IMR-90 (cell line): ENCODE data around the gene RAD51B. TPM values are rescaled to one million over a fixed set of nuclear protein-coding genes. Genes with fewer than 3 reads are reported as not detected.
A peak's percentile ranks its signal among the peaks of the same experiment; 100 is the strongest.

ENCODE experiments used
- ATAC-seq: fragments of 200-7000 bp; cut with Tn5 transposase; 2 replicates; pipeline ENCODE4 v1.9.1; 2020; ENCODE audit warnings: low read depth, mild to moderate bottlenecking, moderate library complexity
- BruUV-seq: library from RNA; stranded (reverse); fragments of 400-500 nt; replicated peaks from 2 replicates; lab custom pipeline; 2021; lab: Mats Ljungman, UMichigan
- CTCF ChIA-PET: fragments of 300-600 bp; formaldehyde crosslinking; extraction: SDS; loops from one replicate; lab custom pipeline; 2021; ENCODE audit warnings: antibody characterized with exemption; lab: Yijun Ruan, JAX
- POLR2A ChIA-PET: fragments of 300-600 bp; sonication (Branson Sonifier 250); formaldehyde crosslinking; loops from one replicate; lab custom pipeline; 2022; ENCODE audit warnings: antibody characterized with exemption; ENCODE audit not compliant: unreplicated experiment; lab: Charles Lee
- DNase-seq: peaks from one replicate; pipeline ENCODE4 v3.0.0; 2013
- H2AFZ ChIP-seq: replicated peaks from 2 replicates; pipeline ENCODE3; 2013; ENCODE audit warnings: low read length, mild to moderate bottlenecking; ENCODE audit not compliant: poor library complexity
- H2AK5ac ChIP-seq: 2 replicates; pipeline ENCODE4 v1.6.1; 2013; ENCODE audit warnings: low read depth, low read length, inconsistent platforms
- H2AK9ac ChIP-seq: replicated peaks from 2 replicates; pipeline ENCODE3; 2013; ENCODE audit warnings: mild to moderate bottlenecking, low read depth, low read length, moderate library complexity; ENCODE audit not compliant: poor library complexity
- H2BK120ac ChIP-seq: 2 replicates; pipeline ENCODE4 v1.6.1; 2013; ENCODE audit warnings: low read depth, low read length, inconsistent platforms
- H2BK15ac ChIP-seq: 3 replicates; pipeline ENCODE4 v1.6.1; 2013; ENCODE audit warnings: low read depth, low read length, inconsistent platforms
- H2BK20ac ChIP-seq: 2 replicates; pipeline ENCODE4 v1.6.1; 2013; ENCODE audit warnings: low read depth, mild to moderate bottlenecking, inconsistent platforms, low read length, moderate library complexity
- H2BK5ac ChIP-seq: 2 replicates; pipeline ENCODE4 v1.6.1; 2013; ENCODE audit warnings: mild to moderate bottlenecking, low read depth, low read length, inconsistent platforms; ENCODE audit not compliant: poor library complexity, severe bottlenecking
- H3K14ac ChIP-seq: replicated peaks from 2 replicates; pipeline ENCODE4 v1.6.1; 2013; ENCODE audit warnings: low read depth, low read length, inconsistent platforms
- H3K18ac ChIP-seq: 2 replicates; pipeline ENCODE4 v1.6.1; 2013; ENCODE audit warnings: low read depth, low read length, control low read depth
- H3K23ac ChIP-seq: 2 replicates; pipeline ENCODE4 v1.6.1; 2013; ENCODE audit warnings: low read depth, low read length, inconsistent platforms
- H3K27ac ChIP-seq: 2 replicates; pipeline ENCODE4 v1.5.1; 2013; ENCODE audit warnings: mild to moderate bottlenecking, control low read depth, low read length; ENCODE audit not compliant: insufficient read depth
- H3K27me3 ChIP-seq: 2 replicates; pipeline ENCODE4 v1.6.1; 2013; ENCODE audit warnings: low read length; ENCODE audit not compliant: control insufficient read depth, insufficient read depth
- H3K36me3 ChIP-seq: 2 replicates; pipeline ENCODE4 v1.6.1; 2013; ENCODE audit warnings: low read length, mixed read lengths; ENCODE audit not compliant: control insufficient read depth, insufficient read depth
- H3K4ac ChIP-seq: 2 replicates; pipeline ENCODE4 v1.6.1; 2013; ENCODE audit warnings: low read depth, low read length, inconsistent platforms
- H3K4me1 ChIP-seq: 2 replicates; pipeline ENCODE4 v1.6.1; 2013; ENCODE audit warnings: low read length, mixed read lengths; ENCODE audit not compliant: control insufficient read depth, insufficient read depth
- H3K4me2 ChIP-seq: 2 replicates; pipeline ENCODE4 v1.6.1; 2013; ENCODE audit warnings: low read depth, mild to moderate bottlenecking, control low read depth, low read length, moderate library complexity
- H3K4me3 ChIP-seq: 2 replicates; pipeline ENCODE4 v1.5.1; 2013; ENCODE audit warnings: low read depth, mild to moderate bottlenecking, control low read depth, low read length, moderate library complexity; ENCODE audit not compliant: insufficient read depth
- H3K56ac ChIP-seq: 2 replicates; pipeline ENCODE4 v1.6.1; 2013; ENCODE audit warnings: low read length, inconsistent platforms; ENCODE audit not compliant: insufficient read depth; ENCODE audit errors: extremely low read depth
- H3K79me1 ChIP-seq, 2 experiments: 2 replicates each; pipeline ENCODE4 v1.6.1; 2013; ENCODE audit warnings: low read length in 2 of 2, inconsistent platforms in 1 of 2, low read depth in 1 of 2
- H3K9ac ChIP-seq: 2 replicates; pipeline ENCODE4 v1.6.1; 2013; ENCODE audit warnings: low read depth, low read length, control low read depth
- H3K9me1 ChIP-seq: 2 replicates; pipeline ENCODE4 v1.6.1; 2013; ENCODE audit warnings: low read length, inconsistent platforms; ENCODE audit not compliant: insufficient read depth
- H3K9me3 ChIP-seq: 2 replicates; pipeline ENCODE4 v1.6.1; 2013; ENCODE audit warnings: low read length; ENCODE audit not compliant: control insufficient read depth, insufficient read depth
- H4K20me1 ChIP-seq: 2 replicates; pipeline ENCODE4 v1.6.1; 2013; ENCODE audit warnings: low read length, inconsistent platforms; ENCODE audit not compliant: insufficient read depth
- H4K5ac ChIP-seq: 2 replicates; pipeline ENCODE4 v1.6.1; 2013; ENCODE audit warnings: mild to moderate bottlenecking, low read depth, low read length, control low read depth
- H4K8ac ChIP-seq, 2 experiments: 2 replicates each; pipeline ENCODE4 v1.6.1; 2013; ENCODE audit warnings: low read depth in 2 of 2, low read length in 2 of 2, control low read depth in 1 of 2, inconsistent platforms in 1 of 2
- H4K91ac ChIP-seq: 2 replicates; pipeline ENCODE4 v1.6.1; 2013; ENCODE audit warnings: low read depth, low read length, inconsistent platforms; ENCODE audit not compliant: insufficient read depth
- BHLHE40 ChIP-seq: fragments of 150-350 bp; IDR thresholded peaks from 2 replicates; pipeline ENCODE4 v1.6.1; 2016; ENCODE audit warnings: mild to moderate bottlenecking, low read depth, low read length
- CEBPB ChIP-seq: IDR thresholded peaks from 2 replicates; pipeline ENCODE4 v1.6.1; 2012; ENCODE audit warnings: low read depth, low read length, improper control_type of control experiment
- CHD1 ChIP-seq: IDR thresholded peaks from 2 replicates; pipeline ENCODE4 v1.6.1; 2012; ENCODE audit warnings: low read depth, low read length, improper control_type of control experiment
- CTCF ChIP-seq: conservative IDR thresholded peaks from 2 replicates; pipeline ENCODE4 v1.5.1; 2012; ENCODE audit warnings: mild to moderate bottlenecking, low read depth, low read length, improper control_type of control experiment
- ELK1 ChIP-seq: fragments of 150-350 bp; IDR thresholded peaks from 2 replicates; pipeline ENCODE4 v1.6.1; 2016; ENCODE audit warnings: low read depth, mild to moderate bottlenecking, low read length, moderate library complexity, borderline replicate concordance
- FOS ChIP-seq: fragments of 150-350 bp; IDR thresholded peaks from 2 replicates; pipeline ENCODE4 v1.6.1; 2016; ENCODE audit warnings: low read depth, low read length
- MAFK ChIP-seq: IDR thresholded peaks from 2 replicates; pipeline ENCODE4 v1.6.1; 2012; ENCODE audit warnings: low read depth, low read length, improper control_type of control experiment
- MAZ ChIP-seq: IDR thresholded peaks from 2 replicates; pipeline ENCODE4 v1.6.1; 2012; ENCODE audit warnings: low read depth, mild to moderate bottlenecking, low read length, improper control_type of control experiment, moderate library complexity, borderline replicate concordance
- MXI1 ChIP-seq: IDR thresholded peaks from 2 replicates; pipeline ENCODE4 v1.6.1; 2012; ENCODE audit warnings: low read depth, mild to moderate bottlenecking, low read length, moderate library complexity, borderline replicate concordance
- NFE2L2 ChIP-seq: fragments of 150-350 bp; IDR thresholded peaks from 2 replicates; pipeline ENCODE4 v1.6.1; 2016; ENCODE audit warnings: low read depth, mild to moderate bottlenecking, low read length
- POLR2A ChIP-seq: IDR thresholded peaks from 2 replicates; pipeline ENCODE4 v1.6.1; 2012; ENCODE audit warnings: mild to moderate bottlenecking, low read depth, low read length
- RAD21 ChIP-seq: IDR thresholded peaks from 2 replicates; pipeline ENCODE4 v1.6.1; 2012; ENCODE audit warnings: low read length, improper control_type of control experiment
- RCOR1 ChIP-seq: IDR thresholded peaks from 2 replicates; pipeline ENCODE4 v1.6.1; 2012; ENCODE audit warnings: mild to moderate bottlenecking, low read length, improper control_type of control experiment; ENCODE audit not compliant: insufficient replicate concordance
- RFX5 ChIP-seq: IDR thresholded peaks from 2 replicates; pipeline ENCODE4 v1.8.0; 2012; ENCODE audit warnings: low read depth, mild to moderate bottlenecking, low read length, moderate library complexity
- SMC3 ChIP-seq: fragments of 150-350 bp; IDR thresholded peaks from 2 replicates; pipeline ENCODE4 v1.6.1; 2016; ENCODE audit warnings: low read depth, mild to moderate bottlenecking, antibody characterized with exemption, low read length, moderate library complexity
- USF2 ChIP-seq: fragments of 150-350 bp; IDR thresholded peaks from 2 replicates; pipeline ENCODE4 v1.6.1; 2017; ENCODE audit warnings: mild to moderate bottlenecking, antibody characterized with exemption, low read length, low read depth
- WGBS, 2 experiments: methylation state at CpG; one replicate each; pipeline versions ENCODE4 v1.1.5 to v1.1.7; 2013; ENCODE audit warnings: missing lambda C conversion rate in 2 of 2; ENCODE audit not compliant: insufficient read length in 1 of 2; ENCODE audit errors: extremely low coverage in 2 of 2; 5-methylcytosine and 5-hydroxymethylcytosine counted together
- dilution Hi-C: fragments of 300-500 bp; cut with HindIII; formaldehyde crosslinking; loops from one replicate; pipeline ENCODE4 v1.14.3; 2018; ENCODE audit warnings: low sequenced_read_pairs; ENCODE audit not compliant: unreplicated experiment
- in situ Hi-C: fragments of 300-500 bp; cut with MboI; formaldehyde crosslinking; loops from 3 replicates; pipeline ENCODE4 v1.14.3; 2019; ENCODE audit warnings: low sequenced_read_pairs, inconsistent platforms, mixed read lengths
- intact Hi-C: fragments of 100-400 bp; cut with micrococcal nuclease; formaldehyde crosslinking; loops from 2 replicates; pipeline ENCODE4 v1.10.0; 2022
- polyA plus RNA-seq, 3 experiments: library from polyadenylated mRNA; depleted of rRNA; stranded (reverse); fragments of >200 nt; gene quantifications; 2 replicates each; pipeline ENCODE4 v1.2.3, GENCODE V29; 2012; ENCODE audit warnings: low replicate concordance in 1 of 3
- total RNA-seq: library from RNA; depleted of rRNA; stranded (reverse); fragments of >200 nt; gene quantifications from 2 replicates; pipeline ENCODE4 v1.2.3, GENCODE V29; 2012

RAD51B gene
- total and polyA plus RNA-seq, 2 of the 4 experiments (the other 2 are of a cell fraction) = 5.1 to 18.8 TPM

GRCh38 chr14:68596211-68596610, 776.6 kb downstream of the RAD51B start:
- CTCF ChIA-PET = no interaction called here
- Histone ChIP-seq H2BK120ac (peak overlapping the region; percentile 68), H4K20me1 (no peaks in the 10 kb centered on the region; the same call in 1 of the 2 replicates), H2BK15ac (0 out of 3 replicates have a peak overlapping the region, but pooled peaks have one; percentile 61), H3K9ac (no peak overlapping the region), H3K36me3 (no peaks in the 10 kb centered on the region), H3K9me3 (no peaks in the 10 kb centered on the region), H3K4me1 (peaks cover 30% of the 10 kb centered on the region), H3K9me1 (peaks cover 37% of the 10 kb centered on the region), H3K27me3 (no peaks in the 10 kb centered on the region), H2AFZ (no peak overlapping the region), H3K4me3 (no peak overlapping the region), H4K8ac (0 out of 4 replicates have a peak overlapping the region, but pooled peaks of 1 of the 2 experiments have one; percentile 1), H3K4ac (peak overlapping the region; percentile 49; the same call in 1 of the 2 replicates), H2AK9ac (no peak overlapping the region), H2BK20ac (peak overlapping the region; percentile 44; the same call in 1 of the 2 replicates), H4K5ac (no peak overlapping the region), H2BK5ac (no peak overlapping the region), H3K4me2 (no peak overlapping the region), H3K14ac (no peak overlapping the region), H4K91ac (peak overlapping the region; percentile 26; the same call in 1 of the 2 replicates), H3K79me1 (no peaks in the 10 kb centered on the region; a peak in 1 of 4 replicates), H3K56ac (no peak overlapping the region), H3K18ac (no peak overlapping the region), H3K23ac (no peak overlapping the region), H3K27ac (no peak overlapping the region), H2AK5ac (no peak overlapping the region)
- ATAC-seq = no peak
- WGBS, 2 experiments = no CpG with 5 or more reads among the region's 7 CpGs
- dilution Hi-C loops = no loop called here
- DNase-seq = no peak
- in situ Hi-C loops = no loop called here
- TF ChIP-seq CEBPB = no peak
- no peak for TF ChIP-seq CHD1
- TF ChIP-seq BHLHE40 = no peak
- TF ChIP-seq POLR2A = no peak
- TF ChIP-seq MXI1 = no peak
- no peak for TF ChIP-seq RAD21
- TF ChIP-seq SMC3 = no peak
- TF ChIP-seq ELK1 = no peak
- no peak for TF ChIP-seq MAZ
- no peak for TF ChIP-seq RCOR1
- TF ChIP-seq MAFK = no peak
- TF ChIP-seq NFE2L2 = no peak
- TF ChIP-seq RFX5 = no peak
- no peak for TF ChIP-seq FOS
- TF ChIP-seq CTCF = no peak
- no peak for TF ChIP-seq USF2
- intact Hi-C loops = loop anchor here (5.0 kb wide), 2 partner anchors 191 to 349 kb away; no protein-coding TSS in a partner anchor
- POLR2A ChIA-PET = no interaction called here
- BruUV-seq = no TSS peak
